ENCODE measurements around the gene SETD4. TPM values are rescaled to one million over a fixed set of nuclear protein-coding genes. Genes with fewer than 3 reads are reported as not detected.

Gene SETD4
- total RNA-seq, 1 donor from 2014 or later: 12.9 TPM

DNA sequence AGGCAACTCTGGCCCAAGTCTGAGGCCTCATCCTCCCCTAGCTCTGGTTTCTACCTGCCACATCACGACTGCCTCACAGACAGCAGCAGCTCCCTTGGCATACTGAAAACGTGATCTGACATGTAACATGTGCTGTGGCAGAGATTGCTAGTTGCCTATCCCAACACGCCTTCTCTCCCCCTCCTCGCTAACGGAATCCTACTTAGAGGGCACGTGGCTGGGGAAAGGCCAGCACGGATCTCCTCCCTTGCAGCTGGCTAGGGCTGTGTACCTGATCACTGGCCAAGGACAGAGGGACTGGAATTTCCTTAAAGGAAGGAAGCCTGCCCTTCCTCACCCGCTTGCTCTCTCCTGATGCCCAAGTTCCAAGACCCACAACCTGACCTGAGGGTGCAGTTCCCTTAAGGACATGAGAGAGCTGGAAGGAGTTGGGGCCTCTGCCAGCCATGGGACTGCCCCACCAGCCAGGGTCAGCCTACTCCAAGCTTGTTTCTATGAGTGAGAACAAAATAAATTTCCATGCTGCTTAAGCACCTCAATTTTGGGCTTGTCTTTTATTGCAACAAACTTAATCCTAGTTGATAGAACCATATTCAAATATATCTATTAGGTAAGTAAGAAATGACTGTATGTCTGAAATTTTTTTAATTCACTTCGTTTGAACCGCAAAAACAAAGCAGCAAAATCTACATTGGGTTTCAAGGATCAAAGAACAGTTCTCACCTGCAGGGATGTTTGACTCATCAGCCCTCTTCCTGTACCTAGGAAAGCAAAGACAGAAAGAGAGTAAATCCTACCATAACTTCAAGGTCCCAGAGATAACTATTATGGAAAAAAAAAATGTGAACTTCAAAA lies 7.2 kb downstream of the SETD4 start:
- no peak for DNase-seq (ENCODE audit: low spot score)

DNA sequence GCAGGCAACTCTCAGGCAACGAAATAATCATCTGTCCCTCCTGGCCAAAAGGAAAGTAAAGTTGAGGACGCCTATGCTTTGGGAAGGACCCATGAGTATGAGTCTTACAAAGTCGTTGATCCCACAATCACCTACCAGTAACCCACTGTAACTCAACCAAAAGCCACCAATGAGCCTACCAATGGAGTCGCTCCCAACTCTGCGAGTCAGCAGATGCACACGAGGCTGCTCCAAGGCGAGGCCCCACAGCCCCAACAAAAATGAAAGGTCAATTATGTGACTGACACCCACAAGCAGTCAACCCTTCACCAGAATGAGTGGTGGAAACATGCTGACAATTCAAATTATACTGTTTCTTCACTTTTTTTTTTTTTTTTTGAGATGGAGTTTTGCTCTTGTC lies 12.0 kb downstream of the SETD4 start:
- no peak for DNase-seq (ENCODE audit: low spot score)

DNA sequence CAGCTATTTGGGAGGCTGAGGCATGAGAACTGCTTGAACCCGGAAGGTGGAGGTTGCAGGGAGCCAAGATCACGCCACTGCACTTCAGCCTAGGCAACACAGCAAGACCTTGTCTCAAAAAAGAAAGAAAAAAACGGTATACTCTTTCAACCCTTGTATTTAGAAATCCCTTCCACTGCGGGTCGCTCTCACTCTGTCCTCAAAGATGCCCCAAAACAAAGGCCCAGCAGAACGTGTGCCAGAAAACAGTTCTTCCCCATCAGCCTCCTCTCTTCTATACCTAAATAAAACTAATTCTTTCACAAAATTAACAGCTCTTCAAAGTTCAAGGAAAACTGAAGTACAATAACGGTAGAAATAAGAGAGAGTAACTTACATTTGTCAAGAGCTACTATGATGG lies 13.2 kb downstream of the SETD4 start:
- DNase-seq (ENCODE audit: low spot score): no peak

DNA sequence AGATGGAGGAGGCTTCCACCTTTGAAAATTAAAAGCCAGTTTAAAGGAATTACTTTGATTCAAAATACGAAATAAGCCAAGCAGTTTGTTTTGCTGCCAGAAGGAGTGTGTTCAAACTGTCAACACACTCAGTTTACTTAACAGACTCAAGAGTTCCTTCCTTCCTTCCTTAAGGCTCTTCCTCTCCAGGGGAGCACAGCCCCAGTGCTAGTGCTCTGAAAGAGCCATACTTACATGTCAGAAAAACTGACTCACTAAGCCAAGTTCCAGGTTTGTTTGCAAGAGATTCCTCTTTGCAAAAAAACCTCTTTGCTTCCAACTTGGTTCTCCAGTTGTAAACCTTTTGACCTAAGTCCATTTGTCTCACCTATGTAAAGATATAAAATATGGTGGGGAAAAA lies 14.3 kb downstream of the SETD4 start:
- DNase-seq (ENCODE audit: low spot score): no peak

DNA sequence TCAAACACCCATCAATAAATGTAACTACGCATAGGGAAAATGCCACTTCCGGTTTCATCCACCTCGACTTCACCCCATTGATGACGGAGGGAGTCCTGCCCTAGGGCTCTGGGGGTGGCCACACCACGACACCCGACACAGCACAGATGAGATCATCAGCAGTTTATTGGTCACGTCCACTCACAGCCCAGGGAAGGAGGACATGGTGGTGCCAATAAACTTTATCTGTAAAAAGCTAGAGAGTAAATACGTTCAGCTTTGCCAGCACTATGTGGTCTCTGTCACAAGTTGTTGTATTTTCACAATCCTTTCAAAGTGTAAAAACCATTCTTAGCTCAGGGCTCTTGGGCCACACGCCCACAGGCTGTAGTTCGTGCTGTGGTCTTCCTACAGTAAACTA lies 16.3 kb downstream of the SETD4 start:
- no peak for DNase-seq (ENCODE audit: low spot score)

DNA sequence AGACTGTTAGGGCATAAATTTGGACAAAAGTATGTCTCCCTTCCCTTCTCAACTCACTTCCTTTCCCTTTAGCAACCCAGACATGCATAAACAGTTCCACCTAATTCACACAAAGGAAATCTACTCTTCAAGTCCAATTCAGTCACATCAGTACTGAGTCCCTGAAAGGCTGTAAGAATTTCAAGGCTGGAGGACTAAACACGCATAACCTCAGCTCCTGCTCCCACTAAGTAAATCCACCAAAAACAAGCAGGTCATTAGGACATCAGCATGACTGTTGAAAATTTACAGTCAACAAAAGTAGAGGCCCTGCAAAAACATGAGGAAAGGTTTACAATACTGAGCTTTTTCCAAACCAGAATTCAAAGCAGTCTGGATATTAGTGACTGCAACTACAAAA lies 18.4 kb downstream of the SETD4 start:
- no peak for DNase-seq (ENCODE audit: low spot score)

DNA sequence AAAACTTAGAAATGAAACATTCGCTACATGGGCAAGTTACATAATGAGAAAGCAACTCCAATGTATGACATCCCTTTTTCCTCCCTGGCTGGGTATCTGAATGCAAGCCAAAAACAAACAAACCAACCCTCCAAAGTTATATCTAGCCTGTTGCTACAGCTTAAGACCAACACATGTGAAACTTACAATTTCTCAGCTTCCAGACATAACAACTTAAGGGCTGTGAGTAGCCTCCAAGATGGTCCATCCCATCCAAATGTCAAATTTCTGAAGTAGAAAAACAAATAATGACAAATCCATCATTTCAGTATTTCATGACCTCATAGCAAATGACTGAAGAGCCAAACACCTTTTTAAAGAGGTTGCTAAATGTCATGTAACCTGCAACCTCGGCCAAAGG lies 19.9 kb downstream of the SETD4 start:
- DNase-seq (ENCODE audit: low spot score): no peak

DNA sequence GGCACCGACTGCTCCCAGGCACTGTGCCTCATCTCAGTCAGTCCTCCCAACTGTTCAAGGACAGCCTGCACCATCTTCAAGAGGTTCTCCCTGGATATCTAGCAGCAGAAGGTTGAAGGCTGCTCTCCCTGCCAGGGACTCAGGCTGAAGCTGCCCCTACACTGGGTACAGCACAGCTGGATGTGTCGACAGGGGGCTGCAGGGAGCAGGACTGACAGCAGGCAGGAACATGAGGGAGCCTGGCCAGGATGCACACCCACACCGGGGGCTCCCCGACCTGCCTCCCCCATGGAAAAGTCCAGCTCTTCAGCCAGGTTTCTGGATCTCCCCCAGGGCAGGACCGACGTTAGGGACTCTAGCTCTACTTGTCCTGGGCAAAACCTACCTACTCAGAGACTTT lies 20.5 kb downstream of the SETD4 start:
- DNase-seq (ENCODE audit: low spot score): no peak

DNA sequence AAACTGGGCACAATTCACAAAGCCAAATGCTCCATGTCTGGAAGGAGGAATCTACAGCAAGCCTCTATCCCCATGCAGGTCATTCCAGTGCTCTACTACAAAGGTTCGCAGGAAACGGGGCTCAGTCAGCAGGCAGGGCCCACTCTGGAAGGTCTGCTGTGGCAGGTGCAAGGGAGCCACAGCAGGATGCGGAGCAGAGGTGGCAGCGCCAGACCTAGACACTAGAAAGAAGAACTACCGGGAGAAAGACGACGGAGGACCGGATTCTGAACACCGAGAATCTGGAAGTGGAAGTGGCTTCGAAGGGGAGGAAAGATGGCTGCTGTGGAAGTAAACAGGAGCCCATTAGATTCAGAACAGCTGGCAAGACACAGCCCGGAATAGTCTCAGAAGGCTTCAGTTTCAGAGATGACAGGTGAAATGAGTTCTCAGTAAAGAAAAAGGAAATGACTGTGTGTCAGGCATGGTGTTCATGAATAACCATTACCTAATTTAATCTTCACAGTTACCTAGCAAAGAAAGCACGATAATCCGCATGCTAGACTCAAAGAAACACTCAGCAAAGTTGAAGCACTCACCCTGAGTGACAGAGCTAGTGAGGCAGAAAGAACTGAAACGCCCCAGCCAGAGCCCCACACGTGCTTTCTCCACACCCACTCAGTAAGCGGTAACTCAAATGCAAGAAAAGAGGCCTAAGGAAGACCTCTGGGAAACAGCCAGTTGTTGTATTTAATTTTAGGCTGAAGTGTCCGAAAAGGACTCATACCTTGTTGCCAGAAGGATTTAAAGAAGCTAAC lies 21.4 kb downstream of the SETD4 start:
- DNase-seq (ENCODE audit: low spot score): peak; percentile 72

DNA sequence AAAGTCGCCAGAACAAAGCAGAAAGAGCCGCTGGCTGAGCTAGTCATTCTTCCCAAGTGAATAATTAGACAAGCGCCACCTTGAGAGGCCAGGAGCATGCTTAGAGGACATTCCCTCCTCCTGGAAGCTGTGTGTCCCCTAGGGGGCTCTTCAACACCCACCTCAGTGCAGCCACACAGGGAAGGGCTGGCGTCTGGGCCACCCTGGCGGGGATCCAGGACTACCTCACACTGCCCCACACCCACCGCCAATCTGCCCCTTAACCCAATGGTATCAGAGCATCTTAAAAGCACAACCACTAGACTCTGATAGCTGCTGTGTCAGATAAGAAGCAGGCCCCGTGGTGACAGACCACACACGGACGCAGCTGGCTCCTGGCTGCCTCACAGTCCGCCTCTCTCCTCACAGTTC lies 24.9 kb downstream of the SETD4 start:
- peak; percentile 81 for DNase-seq (ENCODE audit: low spot score)

DNA sequence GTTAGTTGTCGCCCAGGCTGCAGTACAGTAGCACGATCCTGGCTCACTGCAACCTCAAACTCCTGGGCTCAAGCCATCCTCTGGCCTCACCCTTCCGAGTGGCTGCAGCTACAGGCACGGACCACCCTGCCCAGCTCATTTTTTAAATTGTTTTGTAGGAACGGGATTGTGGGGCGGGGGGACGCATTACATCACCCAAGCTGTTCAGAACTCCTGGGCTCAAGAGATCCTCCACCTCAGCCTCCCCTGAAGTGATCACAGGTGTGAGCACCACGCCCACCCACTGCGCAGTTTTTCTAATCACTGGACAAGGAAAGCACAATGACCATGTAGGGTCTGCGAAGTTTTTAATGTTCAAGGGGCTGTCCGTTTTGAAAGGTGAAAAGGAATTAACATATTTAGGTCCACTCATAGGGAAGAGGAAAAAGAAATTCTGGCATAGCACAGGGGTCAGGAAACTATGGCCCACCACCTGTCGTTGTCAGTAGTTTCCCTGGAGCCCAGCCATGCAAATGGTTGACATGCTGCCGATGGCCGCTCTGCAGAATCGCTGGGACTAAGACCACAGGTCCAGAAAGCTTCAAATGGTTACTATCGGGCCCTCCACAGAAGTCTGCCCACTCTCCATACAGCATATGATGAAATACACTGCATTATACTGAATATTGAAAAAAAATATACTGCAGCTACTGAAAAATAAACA lies 26.0 kb downstream of the SETD4 start:
- peak; percentile 28 for DNase-seq (ENCODE audit: low spot score)

DNA sequence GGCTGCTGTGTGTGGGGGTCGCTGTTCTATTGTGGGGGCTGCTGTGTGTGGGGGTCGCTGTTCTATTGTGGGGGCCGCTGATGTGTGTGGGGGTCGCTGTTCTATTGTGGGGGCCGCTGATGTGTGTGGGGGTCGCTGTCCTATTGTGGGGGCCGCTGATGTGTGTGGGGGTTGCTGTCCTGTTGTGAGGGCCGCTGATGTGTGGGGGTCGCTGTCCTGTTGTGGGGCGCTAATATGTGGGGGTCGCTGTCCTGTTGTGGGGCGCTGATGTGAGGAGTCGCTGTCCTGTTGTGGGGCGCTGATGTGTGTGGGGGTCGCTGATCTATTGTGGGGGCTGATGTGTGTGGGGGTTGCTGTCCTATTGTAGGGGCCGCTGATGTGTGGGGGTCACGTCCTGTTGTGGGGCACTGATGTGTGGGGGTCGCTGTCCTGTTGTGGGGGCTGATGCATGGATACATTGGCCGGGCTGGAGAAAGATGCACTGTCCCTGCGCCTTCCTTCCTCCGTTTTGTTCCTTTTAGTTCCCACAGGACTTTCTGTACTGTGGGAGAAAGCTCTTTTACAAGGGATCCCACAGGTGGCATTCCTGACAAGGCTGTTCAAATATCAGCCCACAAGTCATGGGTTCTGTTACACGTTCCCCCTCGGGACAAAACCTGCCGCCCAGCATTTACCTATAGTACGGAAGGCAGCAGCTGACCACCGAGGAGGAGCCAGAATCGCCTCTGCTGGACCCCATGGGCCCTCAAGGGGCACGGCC lies 27.5 kb downstream of the SETD4 start:
- peak; percentile 64 for DNase-seq (ENCODE audit: low spot score)

DNA sequence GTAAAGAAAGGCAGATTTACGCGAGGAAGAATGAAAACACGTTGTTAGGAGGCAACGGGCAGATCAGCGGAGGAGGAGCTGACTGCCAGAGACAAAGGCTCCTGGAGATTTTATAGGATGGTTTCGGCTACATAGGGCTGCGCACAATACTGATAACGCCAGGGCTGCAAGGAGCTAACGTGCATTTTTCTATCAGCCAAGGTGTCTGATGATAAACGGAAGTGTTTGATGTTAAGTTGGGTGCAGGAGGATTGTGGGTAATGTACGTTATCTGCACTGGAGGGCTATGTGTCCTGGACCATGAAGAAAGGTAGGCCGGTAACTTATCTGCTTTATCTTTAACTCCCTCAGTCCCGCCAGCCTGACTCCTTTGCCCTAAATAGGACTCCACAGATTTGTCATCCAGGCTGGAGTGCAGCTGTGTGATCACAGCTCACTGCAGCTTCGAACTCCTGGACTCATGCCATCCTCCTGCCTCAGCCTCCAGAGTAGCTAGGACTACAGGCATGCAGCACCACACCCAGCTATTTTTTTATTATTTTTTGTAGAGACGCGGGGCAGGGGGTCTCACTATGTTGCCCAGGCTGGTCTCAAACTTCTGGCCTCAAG lies 29.6 kb downstream of the SETD4 start:
- peak; percentile 77 for DNase-seq (ENCODE audit: low spot score)

DNA sequence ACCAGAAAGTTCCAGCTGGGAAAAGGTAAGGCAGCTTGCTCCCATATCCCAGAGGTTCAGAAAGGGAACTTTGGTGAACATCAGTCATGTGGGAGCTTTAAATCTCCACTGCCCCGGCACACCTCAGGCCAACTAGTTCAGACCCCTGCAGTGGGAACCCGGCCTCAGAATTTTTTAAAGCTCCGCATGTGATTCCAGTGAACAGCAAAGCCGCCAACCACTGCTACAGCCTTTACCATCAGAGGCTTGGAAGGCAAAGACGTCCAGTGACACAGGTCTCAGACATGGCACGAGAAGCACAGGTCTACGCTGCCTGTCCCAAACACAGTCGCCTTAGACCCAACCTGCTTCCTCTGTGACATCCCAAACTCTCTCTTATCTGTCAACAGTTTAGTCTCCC lies 31.0 kb downstream of the SETD4 start:
- DNase-seq (ENCODE audit: low spot score): peak; percentile 64

DNA sequence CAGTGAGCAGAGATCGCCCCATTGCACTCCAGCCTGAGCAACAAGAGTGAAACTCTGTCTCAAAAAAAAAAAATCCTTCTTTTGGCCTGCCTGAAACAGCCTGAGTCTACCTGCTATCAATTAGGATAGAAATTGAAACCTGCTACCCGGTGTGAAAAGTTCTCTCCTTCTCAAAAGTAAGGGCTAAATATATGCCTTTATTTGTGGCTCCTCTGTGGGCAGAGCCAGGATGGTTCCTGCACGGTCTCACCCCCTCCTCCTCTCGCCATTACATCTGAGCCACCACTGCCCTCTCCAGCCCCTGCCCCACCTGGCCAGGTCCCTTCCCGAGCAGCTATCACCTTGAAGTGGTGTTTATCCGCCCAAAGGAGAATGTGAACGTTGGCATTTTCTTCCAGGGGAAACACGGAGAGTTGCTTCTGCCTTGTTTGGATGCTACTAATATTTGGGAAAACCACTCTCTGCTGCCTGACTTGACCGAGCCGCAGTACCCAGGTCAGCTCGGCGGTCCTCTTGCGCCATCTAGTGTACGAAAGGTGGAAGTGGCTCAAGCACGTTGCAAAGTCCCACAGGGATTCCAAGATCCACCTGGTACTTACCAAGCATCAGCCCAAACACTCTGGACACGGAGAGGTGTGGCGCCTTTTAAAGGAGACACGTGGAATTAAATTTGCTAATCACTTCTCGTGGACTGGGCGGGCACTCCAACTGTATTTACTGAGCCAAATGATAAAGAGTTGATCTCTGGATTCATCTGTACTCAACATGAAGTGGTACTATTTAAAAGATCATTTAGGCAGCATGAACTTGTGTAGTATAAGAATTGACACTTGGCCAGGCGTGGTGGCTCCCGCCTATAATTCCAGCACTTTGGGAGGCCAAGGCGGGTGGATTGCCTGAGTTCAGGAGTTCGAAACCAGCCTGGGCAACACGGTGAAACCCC lies 31.9 kb downstream of the SETD4 start:
- DNase-seq (ENCODE audit: low spot score): peak; percentile 92

DNA sequence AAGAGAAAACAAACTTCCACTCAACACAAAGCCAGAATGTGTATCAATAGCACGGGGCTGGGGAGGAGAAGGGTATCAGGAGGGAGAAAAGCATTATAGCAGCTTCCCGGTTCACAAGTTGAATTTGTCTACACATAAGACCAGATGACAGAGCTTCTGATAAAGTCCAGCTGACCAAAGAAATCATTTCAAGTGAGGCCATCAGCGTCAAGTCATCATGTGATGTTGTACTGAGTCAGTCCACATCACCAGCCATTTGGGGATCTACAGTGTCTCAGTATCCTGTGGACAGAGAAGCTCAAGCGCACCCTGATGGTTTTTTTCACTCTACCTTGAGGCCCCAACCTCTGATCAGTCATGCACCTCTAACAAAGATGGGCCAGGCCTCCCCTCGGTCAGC lies 33.0 kb downstream of the SETD4 start:
- DNase-seq (ENCODE audit: low spot score): no peak

DNA sequence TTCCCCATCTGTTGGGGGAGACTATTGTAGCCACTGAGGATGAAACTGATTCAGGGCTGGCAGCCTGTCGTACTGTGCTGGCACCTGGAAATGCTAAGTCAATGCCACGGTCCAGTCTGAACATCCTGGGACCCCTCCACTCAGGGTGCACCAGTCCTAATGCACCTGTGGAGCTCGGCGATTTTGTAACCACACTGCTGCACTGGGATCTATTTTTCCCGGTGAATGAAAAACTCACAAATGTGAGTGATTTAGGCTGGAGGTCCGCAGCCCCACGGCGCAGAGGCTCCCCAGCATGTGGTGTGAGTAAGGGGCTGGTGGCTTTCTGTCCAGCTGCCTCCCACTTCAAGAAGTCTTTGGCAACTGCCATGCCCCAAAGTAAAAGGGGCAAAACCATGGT lies 35.5 kb downstream of the SETD4 start:
- peak; percentile 68 for DNase-seq (ENCODE audit: low spot score)

DNA sequence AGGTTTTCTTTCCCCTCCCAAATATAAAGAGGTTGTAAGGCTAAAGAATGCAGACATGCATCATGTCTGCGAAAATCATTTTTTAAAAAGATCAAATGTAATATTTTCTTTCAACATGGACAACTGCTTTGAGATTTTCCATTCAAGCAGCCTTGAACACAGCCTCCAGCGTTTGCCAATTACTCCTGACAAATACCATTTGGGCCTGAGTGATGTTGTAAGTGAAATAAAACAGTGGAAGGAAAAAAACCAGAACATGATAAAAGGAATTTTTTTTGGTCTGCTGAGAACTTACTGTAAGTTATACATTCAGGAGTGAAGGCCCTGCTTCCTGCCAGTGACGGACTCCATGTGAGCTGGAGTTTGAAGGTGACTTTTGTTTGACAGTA lies 37.2 kb downstream of the SETD4 start:
- peak; percentile 37 for DNase-seq (ENCODE audit: low spot score)

DNA sequence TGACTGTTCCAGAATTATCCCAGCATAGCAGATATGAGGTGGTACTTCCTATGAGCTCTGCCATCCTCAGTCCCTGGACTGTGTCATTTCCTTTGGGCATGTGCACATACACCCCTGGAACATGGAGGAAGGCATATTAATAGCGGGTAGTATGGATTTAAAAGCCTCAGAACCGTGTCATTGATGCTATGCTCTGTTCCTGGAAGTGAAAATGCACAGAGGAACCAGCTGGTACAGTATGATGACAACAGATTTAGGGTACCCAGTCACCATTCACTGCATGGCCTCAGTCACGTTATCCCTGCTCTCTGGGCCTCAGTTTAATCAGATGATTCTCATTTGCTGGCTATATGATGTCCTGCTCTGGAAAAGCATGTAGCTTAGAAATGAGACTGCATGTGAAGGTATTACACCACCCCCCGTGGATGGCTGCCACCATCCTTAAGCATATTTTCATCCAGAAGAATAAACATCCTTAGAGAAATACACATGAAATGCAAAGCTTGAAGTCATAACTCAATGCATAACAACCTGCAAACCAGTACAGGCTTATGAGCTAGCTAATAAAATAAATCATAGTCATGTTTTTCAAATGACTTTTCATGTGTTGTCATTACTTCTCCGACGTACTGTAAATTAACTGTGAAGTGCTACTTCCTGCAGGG lies 37.8 kb downstream of the SETD4 start:
- no peak for DNase-seq (ENCODE audit: low spot score)

Measured in mesenteric fat pad (tissue), 1 donor.